Tibial artery (tissue), 4 donors: ENCODE results near the gene CD276.

Experiments used
- DNase-seq, 2 donors: peaks; one replicate each; pipeline ENCODE4 v3.0.0-alpha.2; 2019
- H3K27ac ChIP-seq, 2 donors: fragments of 200-600 bp; sonication (generic) in 1 of 2; 1 replicate in 1 of 2; 2 replicates in 1 of 2; pipeline ENCODE4 v1.5.1; 2018 to 2019; ENCODE audit warnings: mild to moderate bottlenecking in 1 of 2
- H3K27me3 ChIP-seq, 2 donors: fragments of 200-600 bp; sonication (generic) in 1 of 2; one replicate each; pipeline versions ENCODE4 v1.5.1 to v1.6.0; 2016 to 2019
- H3K36me3 ChIP-seq, 3 donors: fragments of 200-600 bp; sonication (generic) in 2 of 3; one replicate each; pipeline ENCODE4 v1.5.1; 2016 to 2019; ENCODE audit warnings: mild to moderate bottlenecking in 2 of 3
- H3K4me1 ChIP-seq, 4 donors: fragments of 200-600 bp; sonication (generic) in 2 of 4; 1 replicate in 3 of 4; 2 replicates in 1 of 4; pipeline ENCODE4 v1.5.1; 2016 to 2019
- H3K4me3 ChIP-seq, 2 donors: fragments of 200-600 bp; sonication (generic) in 1 of 2; 1 replicate in 1 of 2; 2 replicates in 1 of 2; pipeline ENCODE4 v1.5.1; 2018 to 2019; ENCODE audit warnings: mild to moderate bottlenecking in 2 of 2
- H3K9me3 ChIP-seq, 3 donors: fragments of 200-600 bp; sonication (generic) in 1 of 3; one replicate each; pipeline ENCODE4 v1.5.1; 2016 to 2019
- intact Hi-C: fragments of 100-400 bp; cut with DNase I; formaldehyde crosslinking; loops from one replicate; pipeline ENCODE4 v1.15.0; 2023; ENCODE audit warnings: low total_unique reads
- TF ChIP-seq, protein P1 (sequence below), 2 experiments: fragments of 200-600 bp in 1 of 2; fragments of 450-650 bp in 1 of 2; IDR thresholded peaks; one replicate each; pipeline ENCODE4 v1.5.1; 2017 to 2019; ENCODE audit warnings: antibody characterized with exemption in 2 of 2, mild to moderate bottlenecking in 1 of 2, moderate library complexity in 1 of 2

Gene CD276

DNA sequence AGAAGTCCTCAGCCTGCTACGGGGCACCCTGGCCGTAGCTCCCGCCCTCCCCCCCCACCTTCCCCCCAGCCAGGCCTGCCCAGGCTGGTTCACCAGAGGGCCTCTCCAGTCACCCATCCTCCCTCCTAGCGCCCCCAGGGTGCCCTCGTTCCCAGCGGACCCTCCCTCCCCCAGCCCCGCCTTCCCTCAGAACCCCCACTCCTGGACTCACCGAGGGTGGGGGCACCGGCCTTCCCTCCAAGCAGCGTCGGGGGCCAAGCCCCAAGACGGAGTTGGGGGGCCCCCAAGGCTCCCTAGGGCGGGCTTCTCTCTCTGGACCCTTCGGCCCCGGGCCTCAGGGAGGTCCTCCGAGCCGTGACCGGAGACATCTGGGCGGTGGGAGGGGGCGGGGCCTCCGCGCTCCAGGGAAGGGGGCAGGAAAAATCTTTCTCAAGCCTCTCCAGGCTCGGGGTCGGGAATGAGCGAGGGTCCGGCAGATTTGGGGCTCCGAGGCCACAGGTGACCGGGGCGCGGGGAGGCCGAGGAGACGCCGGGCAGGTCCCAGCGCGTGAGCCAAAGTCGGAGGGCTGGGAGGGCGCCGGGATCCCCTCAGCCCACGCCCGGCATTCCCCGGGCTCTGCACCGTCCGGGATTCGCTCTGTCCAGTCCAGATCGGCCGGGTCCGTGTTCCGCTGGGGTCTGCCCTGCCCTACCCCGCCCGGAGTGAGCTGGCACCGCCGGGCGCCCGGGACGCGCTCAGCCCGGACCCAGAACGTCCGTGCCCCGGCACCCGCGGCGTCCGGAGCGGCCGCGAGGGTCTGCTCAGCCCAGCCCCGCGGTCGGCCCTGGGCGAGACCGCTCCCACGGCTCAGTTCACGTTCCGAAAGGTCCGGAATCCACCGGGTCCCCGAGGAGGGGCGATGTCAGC, 68.0 kb downstream of the CD276 start:
- no peak for DNase-seq
- TF ChIP-seq, protein P1, sequence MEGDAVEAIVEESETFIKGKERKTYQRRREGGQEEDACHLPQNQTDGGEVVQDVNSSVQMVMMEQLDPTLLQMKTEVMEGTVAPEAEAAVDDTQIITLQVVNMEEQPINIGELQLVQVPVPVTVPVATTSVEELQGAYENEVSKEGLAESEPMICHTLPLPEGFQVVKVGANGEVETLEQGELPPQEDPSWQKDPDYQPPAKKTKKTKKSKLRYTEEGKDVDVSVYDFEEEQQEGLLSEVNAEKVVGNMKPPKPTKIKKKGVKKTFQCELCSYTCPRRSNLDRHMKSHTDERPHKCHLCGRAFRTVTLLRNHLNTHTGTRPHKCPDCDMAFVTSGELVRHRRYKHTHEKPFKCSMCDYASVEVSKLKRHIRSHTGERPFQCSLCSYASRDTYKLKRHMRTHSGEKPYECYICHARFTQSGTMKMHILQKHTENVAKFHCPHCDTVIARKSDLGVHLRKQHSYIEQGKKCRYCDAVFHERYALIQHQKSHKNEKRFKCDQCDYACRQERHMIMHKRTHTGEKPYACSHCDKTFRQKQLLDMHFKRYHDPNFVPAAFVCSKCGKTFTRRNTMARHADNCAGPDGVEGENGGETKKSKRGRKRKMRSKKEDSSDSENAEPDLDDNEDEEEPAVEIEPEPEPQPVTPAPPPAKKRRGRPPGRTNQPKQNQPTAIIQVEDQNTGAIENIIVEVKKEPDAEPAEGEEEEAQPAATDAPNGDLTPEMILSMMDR (IDR thresholded peaks at IDR 0.05), result no peak
- no peaks in the 10 kb centered on the region for H3K36me3 ChIP-seq
- peaks cover 0 to 26% (median 15%) of the 10 kb centered on the region in 4 donors for H3K4me1 ChIP-seq
- intact Hi-C loops, result no loop called here
- peaks cover 0 to 36% of the 10 kb centered on the region in 2 donors for H3K27me3 ChIP-seq
- peak overlapping the region; percentile 2 to 23 for H3K27ac ChIP-seq
- H3K4me3 ChIP-seq, result peak overlapping the region; percentile 53 to 60
- no peaks in the 10 kb centered on the region for H3K9me3 ChIP-seq

DNA sequence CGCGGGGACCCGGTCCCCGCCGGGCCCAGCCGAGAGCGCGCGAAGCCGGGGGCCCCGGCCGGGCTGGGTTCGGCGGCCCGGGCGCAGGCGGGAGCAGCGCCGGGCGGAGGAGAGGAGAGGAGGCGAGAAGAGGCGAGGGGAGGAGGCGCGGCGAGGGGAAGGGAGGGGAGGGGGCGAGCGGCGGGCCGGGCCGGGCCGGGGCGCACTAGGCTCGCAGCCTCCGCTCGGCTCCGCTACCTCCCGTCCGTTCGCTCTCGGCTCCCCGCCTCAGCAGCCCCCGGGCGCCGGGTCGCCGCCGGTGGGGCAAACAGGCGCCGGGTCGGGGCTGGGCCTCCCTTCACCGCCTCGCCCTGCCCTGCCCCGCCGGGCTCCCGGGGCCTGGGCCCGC, 68.6 kb downstream of the CD276 start:
- Histone ChIP-seq H3K9me3 (no peaks in the 10 kb centered on the region), H3K27ac (peak overlapping the region; percentile 2 to 23), H3K4me3 (peak overlapping the region; percentile 53 to 60), H3K4me1 (peaks cover 0 to 26% (median 15%) of the 10 kb centered on the region in 4 donors), H3K36me3 (no peaks in the 10 kb centered on the region), H3K27me3 (peaks cover 0 to 43% of the 10 kb centered on the region in 2 donors)
- DNase-seq, result no peak
- TF ChIP-seq, protein P1 (IDR thresholded peaks at IDR 0.05), result no peak
- intact Hi-C loops, result no loop called here

DNA sequence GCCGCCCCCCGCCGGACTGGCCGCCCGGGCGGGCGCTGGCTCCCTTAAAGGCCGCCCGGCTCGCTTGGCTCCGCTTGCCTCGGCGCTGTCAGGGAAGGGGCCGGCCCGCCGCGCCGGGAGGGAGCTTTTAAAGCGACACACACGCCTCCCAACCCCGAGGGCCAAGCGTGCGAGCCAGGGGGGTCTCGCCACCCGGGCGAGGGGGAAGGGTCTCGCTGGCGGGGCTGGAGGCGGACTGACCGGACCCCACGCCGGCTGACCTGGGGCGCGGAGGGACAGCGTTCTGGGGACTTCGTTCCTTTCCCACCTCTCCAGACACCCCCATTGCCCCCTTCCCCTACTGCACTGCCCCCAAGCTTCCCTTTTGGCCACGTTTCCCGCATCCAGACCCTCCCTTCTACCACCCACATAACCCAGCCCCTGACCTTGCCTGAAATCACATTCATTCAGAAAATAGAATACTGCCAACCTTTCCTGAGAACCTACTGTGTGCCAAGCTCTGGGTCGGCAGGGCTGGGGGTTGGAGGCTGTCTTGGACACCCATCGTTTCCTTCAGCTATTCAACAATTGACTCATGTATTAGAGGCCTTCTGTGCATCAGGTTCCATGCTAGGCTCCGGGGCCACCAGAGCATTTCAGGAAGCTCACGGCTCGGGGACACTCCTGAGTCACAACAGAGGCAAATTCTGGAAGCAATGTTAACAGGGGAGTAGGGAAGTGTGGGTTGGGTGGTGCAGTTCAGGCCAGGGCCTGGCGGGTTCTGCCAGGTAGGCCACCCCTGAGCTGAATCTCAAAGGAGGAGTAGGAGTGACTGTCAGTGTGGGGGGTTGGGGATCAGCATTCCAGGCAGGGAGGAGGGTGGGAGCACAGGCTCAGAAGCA, 69.3 kb downstream of the CD276 start, which contains the start of gene INSYN1:
Gene INSYN1 (minus strand): TSS at position 102 of the 881 bp plus-strand sequence. CDS start 2,221 bp downstream, outside the sequence.
- no peaks in the 10 kb centered on the region for H3K9me3 ChIP-seq
- no peaks in the 10 kb centered on the region for H3K36me3 ChIP-seq
- H3K27ac ChIP-seq, result peak within 1 kb of the TSS; percentile 2 to 23
- peaks cover 0 to 49% of the 10 kb centered on the region in 2 donors for H3K27me3 ChIP-seq
- TF ChIP-seq, protein P1 (IDR thresholded peaks at IDR 0.05), result no peak
- H3K4me3 ChIP-seq, result peak within 1 kb of the TSS; percentile 53 to 60
- intact Hi-C loops, result no loop called here
- DNase-seq, result peak in 1 of 2 donors; percentile 36
- H3K4me1 ChIP-seq, result peaks cover 0 to 26% (median 15%) of the 10 kb centered on the region in 4 donors

DNA sequence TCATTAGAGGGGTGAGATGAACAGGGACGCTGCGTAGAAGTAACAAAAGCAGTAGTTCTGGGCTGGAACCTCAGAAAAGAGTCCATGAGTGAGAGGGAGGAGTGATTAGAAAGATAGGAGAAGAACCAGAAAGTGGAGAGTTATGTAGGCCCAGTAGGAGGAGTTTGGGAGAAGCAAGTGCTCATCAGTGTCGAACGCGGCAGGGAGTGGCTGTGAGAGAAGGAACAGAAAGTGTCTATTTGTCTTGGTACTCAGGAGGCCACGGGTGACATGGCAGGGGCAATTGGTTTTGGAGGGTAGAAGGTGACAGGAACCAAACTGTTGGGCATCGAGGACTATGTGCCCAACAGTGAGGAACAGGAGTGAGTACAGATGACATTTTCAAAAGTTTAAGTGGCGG, 70.3 kb downstream of the CD276 start:
- intact Hi-C loops, result no loop called here
- no peak for DNase-seq

DNA sequence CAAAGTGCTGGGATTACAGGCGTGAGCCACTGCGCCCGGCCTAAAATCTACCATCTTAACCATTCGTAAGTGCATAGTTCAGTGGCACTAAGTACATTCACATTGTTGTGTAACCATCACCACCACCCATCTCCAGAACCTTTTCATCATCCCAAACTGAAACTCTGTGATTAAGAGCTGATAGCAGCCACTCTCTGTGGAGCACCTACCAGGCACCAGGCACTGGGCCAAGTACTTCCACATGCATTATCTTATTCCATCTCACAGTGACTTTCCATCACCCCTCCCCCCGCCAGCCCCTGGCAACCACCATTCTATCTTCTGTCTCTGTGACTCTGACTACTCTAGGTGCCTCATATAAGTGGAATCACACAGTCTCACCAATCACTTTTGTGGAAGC, 71.3 kb downstream of the CD276 start:
- no peak overlapping the region for H3K27ac ChIP-seq
- TF ChIP-seq, protein P1 (IDR thresholded peaks at IDR 0.05), result no peak
- intact Hi-C loops, result no loop called here
- no peaks in the 10 kb centered on the region for H3K9me3 ChIP-seq
- H3K4me3 ChIP-seq, result no peak overlapping the region
- H3K36me3 ChIP-seq, result no peaks in the 10 kb centered on the region
- H3K4me1 ChIP-seq, result peaks cover 0 to 26% (median 15%) of the 10 kb centered on the region in 4 donors
- no peak for DNase-seq
- peaks cover 0 to 66% of the 10 kb centered on the region in 2 donors for H3K27me3 ChIP-seq

More for the DNA sequence above, 70.3 kb downstream of the CD276 start:
- H3K27me3 ChIP-seq, result peaks cover 0 to 56% of the 10 kb centered on the region in 2 donors
- H3K4me1 ChIP-seq, result peaks cover 0 to 26% (median 15%) of the 10 kb centered on the region in 4 donors
- H3K9me3 ChIP-seq, result no peaks in the 10 kb centered on the region
- H3K4me3 ChIP-seq, result no peak overlapping the region
- H3K27ac ChIP-seq, result no peak overlapping the region
- no peaks in the 10 kb centered on the region for H3K36me3 ChIP-seq
- TF ChIP-seq, protein P1 (IDR thresholded peaks at IDR 0.05), result no peak
